K562 (cell line): ENCODE data around the gene NFATC2. TPM values are rescaled to one million over a fixed set of nuclear protein-coding genes. Genes with fewer than 3 reads are reported as not detected.
A peak's percentile ranks its signal among the peaks of the same experiment; 100 is the strongest.

ENCODE experiments used
- ATF3 ChIP-seq, 2 experiments: fragments of 450-650 bp in 1 of 2; sonication (generic) in 1 of 2; formaldehyde crosslinking in 1 of 2; IDR thresholded peaks in 1 of 2; conservative IDR thresholded peaks in 1 of 2; 2 replicates each; pipeline versions ENCODE4 v1.6.1 to v1.8.1; 2016 to 2023; ENCODE audit warnings: mild to moderate bottlenecking in 2 of 2, moderate library complexity in 2 of 2, inconsistent platforms in 1 of 2, missing genetic modification reagents in 1 of 2
- FOSL1 ChIP-seq: fragments of 200-800 bp; sonication (Bioruptor generic); conservative IDR thresholded peaks from 2 replicates; pipeline ENCODE4 v1.6.1; 2016; ENCODE audit warnings: missing genetic modification characterization, missing compliant biosample characterization
- VEZF1 ChIP-seq: fragments of 200-800 bp; sonication (Bioruptor generic); IDR thresholded peaks from 2 replicates; pipeline ENCODE4 v1.6.1; 2017; ENCODE audit warnings: missing genetic modification characterization, missing compliant biosample characterization
- ZBTB12 ChIP-seq: fragments of 250-450 bp; sonication (Bioruptor Pico); IDR thresholded peaks from 2 replicates; pipeline ENCODE4 v1.4.0; 2020
- ZBTB2 ChIP-seq: fragments of 450-650 bp; IDR thresholded peaks from 2 replicates; pipeline ENCODE4 v1.6.1; 2016; ENCODE audit warnings: antibody characterized with exemption
- polyA plus RNA-seq, 8 experiments: library from polyadenylated mRNA; depleted of rRNA in 4 of 8; stranded (reverse) in 5 of 8; unstranded in 3 of 8; fragments of >200 nt; fragmentation: Nextera tagmentation in 2 of 8; fragmentation: Illumina TruSeq in 1 of 8; extraction: Ambion mirVana in 2 of 8; extraction: Trizol in 1 of 8; gene quantifications; 2 replicates each; pipeline versions ENCODE4 v1.2.1 to v1.2.3, GENCODE V29; 2011 to 2014; ENCODE audit warnings: inconsistent platforms in 1 of 8, missing spikeins in 1 of 8
- total RNA-seq, 7 experiments: library from RNA; depleted of rRNA in 6 of 7; stranded (reverse); fragments of >200 nt in 6 of 7; fragmentation: Illumina TruSeq in 2 of 7; extraction: Trizol in 2 of 7; gene quantifications; 2 replicates each; pipeline versions ENCODE4 v1.2.1 to v1.2.3, GENCODE V29; 2011 to 2021; ENCODE audit warnings: low replicate concordance in 1 of 7

Gene NFATC2
- total and polyA plus RNA-seq, 9 of the 15 experiments (the other 6 are each of a cell fraction or from before 2014, with no cell fraction given) = 1.9 to 11.2 (median 3.0) TPM

GRCh38 chr20:51456511-51457509 lies 85.7 kb downstream of the NFATC2 start (continued):
- TF ChIP-seq FOSL1 (tag) (peak; percentile 72), ATF3 (IDR thresholded peaks at IDR 0.05) (peak; percentile 31; the same call in 1 of the 2 replicates), ATF3 (CRISPR knock-in tag; conservative IDR thresholded peaks at IDR 0.05) (no peak), VEZF1 (0 out of 2 replicates have a peak, but pooled peaks have one; percentile 41), ZBTB12 (no peak), ZBTB2 (no peak)
